DOHH2 (cell line): Measurements from ENCODE around the gene KIF21B.

Source experiments
- H3F3A ChIP-seq: fragments of 200-600 bp; sonication (generic), shearing (Covaris generic); 2 replicates; pipeline ENCODE4 v1.6.0; 2016; ENCODE audit warnings: antibody characterized with exemption, mild to moderate bottlenecking; ENCODE audit not compliant: control insufficient read depth, insufficient read depth
- H3K27ac ChIP-seq: fragments of 200-600 bp; sonication (generic); 2 replicates; pipeline ENCODE4 v1.5.1; 2014; ENCODE audit warnings: low read depth, mild to moderate bottlenecking, low read length, moderate library complexity
- H3K27me3 ChIP-seq: fragments of 200-600 bp; sonication (generic); 2 replicates; pipeline ENCODE4 v1.6.1; 2014; ENCODE audit warnings: mild to moderate bottlenecking, low read length, mixed read lengths; ENCODE audit not compliant: control insufficient read depth
- H3K36me3 ChIP-seq: fragments of 200-600 bp; sonication (generic); 2 replicates; pipeline ENCODE4 v1.6.1; 2014; ENCODE audit warnings: mild to moderate bottlenecking, low read length, moderate library complexity, mixed read lengths; ENCODE audit not compliant: control insufficient read depth
- H3K4me1 ChIP-seq: fragments of 200-600 bp; sonication (generic); 2 replicates; pipeline ENCODE4 v1.6.1; 2014; ENCODE audit warnings: mild to moderate bottlenecking, low read length, mixed read lengths; ENCODE audit not compliant: control insufficient read depth
- H3K4me2 ChIP-seq: fragments of 200-600 bp; sonication (generic); 2 replicates; pipeline ENCODE4 v1.6.0; 2014; ENCODE audit warnings: mild to moderate bottlenecking, low read length, moderate library complexity
- H3K4me3 ChIP-seq: fragments of 200-600 bp; sonication (generic); 2 replicates; pipeline ENCODE4 v1.5.1; 2014; ENCODE audit warnings: mild to moderate bottlenecking, low read length, mixed read lengths
- H3K79me2 ChIP-seq: fragments of 200-600 bp; sonication (generic); 2 replicates; pipeline ENCODE4 v1.6.1; 2014; ENCODE audit warnings: mild to moderate bottlenecking, low read length, mixed read lengths; ENCODE audit not compliant: control insufficient read depth
- H3K9me2 ChIP-seq: fragments of 200-600 bp; sonication (generic); replicated peaks from 2 replicates; pipeline ENCODE4 v1.6.1; 2014; ENCODE audit warnings: mild to moderate bottlenecking, low read length, mixed read lengths; ENCODE audit not compliant: control insufficient read depth
- H3K9me3 ChIP-seq: fragments of 200-600 bp; sonication (generic); 2 replicates; pipeline ENCODE4 v1.6.1; 2014; ENCODE audit warnings: antibody characterized with exemption, low read length, mixed read lengths; ENCODE audit not compliant: control insufficient read depth, insufficient read depth
- H4K20me1 ChIP-seq: fragments of 200-600 bp; sonication (generic); 2 replicates; pipeline ENCODE4 v1.6.0; 2014; ENCODE audit warnings: low read depth, mild to moderate bottlenecking, antibody characterized with exemption, low read length, moderate library complexity; ENCODE audit not compliant: control insufficient read depth, insufficient read depth
- CTCF ChIP-seq: fragments of 200-600 bp; sonication (generic); IDR thresholded peaks from one replicate; pipeline ENCODE4 v1.5.1; 2014; ENCODE audit warnings: antibody characterized with exemption, mild to moderate bottlenecking, low read depth, low read length; ENCODE audit not compliant: poor library complexity, severe bottlenecking
- EZH2phosphoT487 ChIP-seq: fragments of 200-600 bp; sonication (generic); IDR thresholded peaks from 2 replicates; pipeline ENCODE4 v1.6.1; 2017; ENCODE audit warnings: borderline replicate concordance, mild to moderate bottlenecking, antibody characterized with exemption, low read length, moderate library complexity, mixed read lengths

KIF21B gene

GRCh38 chr1:201022493-201022819 lies 1.1 kb downstream of the KIF21B start:
- Histone ChIP-seq H3K79me2 (peaks cover 43% of the 10 kb centered on the region), H3K36me3 (peaks cover 4% of the 10 kb centered on the region; the same call in 1 of the 2 replicates), H3K9me3 (no peaks in the 10 kb centered on the region), H3K27me3 (no peaks in the 10 kb centered on the region), H3K4me3 (peak overlapping the region; percentile 84), H3K9me2 (no peaks in the 10 kb centered on the region), H4K20me1 (peaks cover 3% of the 10 kb centered on the region; the same call in 1 of the 2 replicates), H3K27ac (peak overlapping the region; percentile 95), H3K4me1 (peaks cover 90% of the 10 kb centered on the region), H3F3A (peaks cover 15% of the 10 kb centered on the region), H3K4me2 (peak overlapping the region; percentile 98)
- no peak for TF ChIP-seq CTCF
- TF ChIP-seq EZH2phosphoT487 = no peak

GRCh38 chr1:201021630-201022492 lies 1.7 kb downstream of the KIF21B start:
- peaks cover 49% of the 10 kb centered on the region for H3K79me2 ChIP-seq
- no peaks in the 10 kb centered on the region for H3K9me2 ChIP-seq
- peaks cover 84% of the 10 kb centered on the region for H3K4me1 ChIP-seq
- peak overlapping the region; percentile 95 for H3K27ac ChIP-seq
- H3K9me3 ChIP-seq = no peaks in the 10 kb centered on the region
- H3K4me2 ChIP-seq = peak overlapping the region; percentile 98
- TF ChIP-seq EZH2phosphoT487 (no peak), CTCF (no peak)
- peaks cover 4% of the 10 kb centered on the region; the same call in 1 of the 2 replicates for H3K36me3 ChIP-seq
- peaks cover 3% of the 10 kb centered on the region; the same call in 1 of the 2 replicates for H4K20me1 ChIP-seq
- H3K4me3 ChIP-seq = peak overlapping the region; percentile 84
- peaks cover 15% of the 10 kb centered on the region for H3F3A ChIP-seq
- no peaks in the 10 kb centered on the region for H3K27me3 ChIP-seq

GRCh38 chr1:201020721-201021629 lies 2.5 kb downstream of the KIF21B start:
- no peaks in the 10 kb centered on the region for H3K9me2 ChIP-seq
- peaks cover 78% of the 10 kb centered on the region for H3K4me1 ChIP-seq
- peak overlapping the region; percentile 98 for H3K4me2 ChIP-seq
- H3K9me3 ChIP-seq = no peaks in the 10 kb centered on the region
- peak overlapping the region; percentile 95 for H3K27ac ChIP-seq
- peaks cover 4% of the 10 kb centered on the region; the same call in 1 of the 2 replicates for H3K36me3 ChIP-seq
- H3K27me3 ChIP-seq = no peaks in the 10 kb centered on the region
- H3K4me3 ChIP-seq = peak overlapping the region; percentile 84
- peak; percentile 59 for TF ChIP-seq CTCF
- TF ChIP-seq EZH2phosphoT487 = no peak
- H3F3A ChIP-seq = peaks cover 15% of the 10 kb centered on the region
- H3K79me2 ChIP-seq = peaks cover 52% of the 10 kb centered on the region
- H4K20me1 ChIP-seq = peaks cover 3% of the 10 kb centered on the region; the same call in 1 of the 2 replicates
